ENCODE measurements around the gene NXN.
A peak's percentile ranks its signal among the peaks of the same experiment; 100 is the strongest.

DNA sequence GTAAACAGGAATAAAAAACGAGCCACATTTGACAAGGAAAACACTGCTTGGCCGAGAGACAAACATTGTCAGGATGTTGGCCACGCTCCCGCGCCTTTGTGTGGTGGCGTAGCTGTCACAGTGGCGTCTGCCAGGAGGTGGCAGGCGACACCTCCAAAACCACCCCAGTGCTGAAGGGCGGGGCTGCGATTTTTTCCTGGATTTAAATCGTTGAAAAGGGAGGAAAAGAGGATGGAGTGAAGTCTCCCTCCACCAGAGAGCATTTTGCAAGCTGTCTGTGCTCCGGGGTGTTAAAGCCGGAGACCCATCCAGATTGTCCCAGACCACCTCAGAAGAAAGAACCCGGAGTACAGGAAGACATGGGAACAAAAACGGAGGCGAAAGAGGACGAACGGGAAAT, 184.7 kb downstream of the NXN start:
- no peak for TF ChIP-seq POLR2A (IDR thresholded peaks at IDR 0.05)
- TF ChIP-seq POLR2AphosphoS5 (IDR thresholded peaks at IDR 0.05) = peak; percentile 38 to 46

Measured in upper lobe of left lung (tissue), 4 donors.